ENCODE results near the gene TCFL5. TPM values are rescaled to one million over a fixed set of nuclear protein-coding genes. Genes with fewer than 3 reads are reported as not detected.
A peak's percentile ranks its signal among the peaks of the same experiment; 100 is the strongest.

Gene TCFL5
- total RNA-seq, 4 donors from 2014 or later = 5.2 to 8.4 (median 7.2) TPM

DNA sequence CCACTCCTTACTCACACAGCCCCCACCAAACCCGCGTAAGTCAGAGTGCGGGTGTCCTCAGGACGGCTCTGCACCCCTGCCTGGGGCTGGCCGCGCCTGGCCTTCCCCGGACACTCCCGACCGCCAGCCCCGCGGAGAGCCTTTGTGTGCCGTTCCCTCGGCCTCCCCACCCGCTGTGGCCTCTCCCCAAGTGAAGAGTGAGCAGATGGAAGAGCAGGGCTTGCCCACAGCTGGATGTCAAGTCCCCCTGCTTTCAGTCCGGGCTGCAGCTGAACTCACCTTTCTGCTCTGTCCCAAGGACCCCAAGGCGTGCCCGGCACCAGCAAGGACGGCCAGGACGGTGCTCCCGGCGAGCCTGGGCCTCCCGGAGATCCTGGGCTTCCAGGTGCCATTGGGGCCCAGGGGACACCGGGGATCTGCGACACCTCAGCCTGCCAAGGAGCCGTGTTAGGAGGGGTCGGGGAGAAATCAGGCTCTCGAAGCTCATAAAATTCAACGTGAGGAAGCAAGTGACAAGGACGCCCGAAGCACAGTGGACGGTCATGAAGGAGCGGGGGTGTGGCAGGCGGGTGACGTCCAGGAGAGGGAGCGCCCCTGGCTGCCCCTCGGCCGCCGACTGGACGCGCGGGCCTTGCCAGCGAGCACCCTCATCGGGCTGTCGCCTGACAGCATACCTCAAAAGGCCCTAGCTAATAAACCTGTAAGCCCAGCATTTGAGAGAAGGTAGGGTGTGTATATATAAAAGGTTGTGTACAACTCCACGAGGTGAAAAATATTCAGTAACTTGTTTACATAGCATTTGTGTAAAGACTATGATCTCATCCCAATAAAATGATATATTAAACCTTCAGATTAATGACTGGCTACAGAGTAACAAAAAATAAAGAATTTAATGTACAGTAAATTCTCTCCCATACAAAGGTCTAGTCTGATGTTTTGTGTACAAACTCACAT, 21.1 kb downstream of the TCFL5 start:
- DNase-seq = no peak

DNA sequence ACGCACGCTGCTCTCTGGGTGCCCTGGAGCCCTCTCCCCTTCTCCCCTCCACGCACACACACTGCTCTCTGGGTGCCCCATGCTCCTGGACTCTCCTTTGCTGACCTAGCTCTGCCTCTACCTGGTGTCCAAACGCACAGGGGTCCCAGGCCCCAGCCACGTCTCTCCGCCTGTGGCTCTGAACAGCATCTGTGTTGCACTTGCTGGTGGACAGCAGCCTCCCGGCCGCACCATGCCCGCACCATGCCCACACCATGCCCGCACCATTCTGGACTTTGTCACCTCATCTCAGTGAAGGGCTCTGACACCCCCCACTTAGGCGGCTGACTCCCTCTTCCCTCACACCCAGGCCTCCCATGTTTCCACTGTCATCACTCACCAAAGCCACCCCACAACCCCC, 21.8 kb downstream of the TCFL5 start:
- intact Hi-C loops (cut with DNase I) = no loop called here
- peaks cover 0 to 2% (median 0%) of the 10 kb centered on the region in 3 donors for H3K36me3 ChIP-seq
- 82 to 94% methylated on average over 7 to 11 of the region's 11 CpGs for WGBS, 2 donors

More for the DNA sequence above, 21.1 kb downstream of the TCFL5 start:
- Histone ChIP-seq H3K27ac (no peak overlapping the region), H3K9me3 (no peaks in the 10 kb centered on the region), H3K27me3 (peaks cover 0 to 22% (median 0%) of the 10 kb centered on the region in 4 donors), H3K4me3 (no peak overlapping the region), H3K4me1 (peaks cover 0 to 19% (median 0%) of the 10 kb centered on the region in 3 donors), H3K36me3 (peaks cover 0 to 9% (median 0%) of the 10 kb centered on the region in 3 donors)
- TF ChIP-seq, protein P1, sequence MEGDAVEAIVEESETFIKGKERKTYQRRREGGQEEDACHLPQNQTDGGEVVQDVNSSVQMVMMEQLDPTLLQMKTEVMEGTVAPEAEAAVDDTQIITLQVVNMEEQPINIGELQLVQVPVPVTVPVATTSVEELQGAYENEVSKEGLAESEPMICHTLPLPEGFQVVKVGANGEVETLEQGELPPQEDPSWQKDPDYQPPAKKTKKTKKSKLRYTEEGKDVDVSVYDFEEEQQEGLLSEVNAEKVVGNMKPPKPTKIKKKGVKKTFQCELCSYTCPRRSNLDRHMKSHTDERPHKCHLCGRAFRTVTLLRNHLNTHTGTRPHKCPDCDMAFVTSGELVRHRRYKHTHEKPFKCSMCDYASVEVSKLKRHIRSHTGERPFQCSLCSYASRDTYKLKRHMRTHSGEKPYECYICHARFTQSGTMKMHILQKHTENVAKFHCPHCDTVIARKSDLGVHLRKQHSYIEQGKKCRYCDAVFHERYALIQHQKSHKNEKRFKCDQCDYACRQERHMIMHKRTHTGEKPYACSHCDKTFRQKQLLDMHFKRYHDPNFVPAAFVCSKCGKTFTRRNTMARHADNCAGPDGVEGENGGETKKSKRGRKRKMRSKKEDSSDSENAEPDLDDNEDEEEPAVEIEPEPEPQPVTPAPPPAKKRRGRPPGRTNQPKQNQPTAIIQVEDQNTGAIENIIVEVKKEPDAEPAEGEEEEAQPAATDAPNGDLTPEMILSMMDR (IDR thresholded peaks at IDR 0.05) = no peak
- TF ChIP-seq POLR2A (IDR thresholded peaks at IDR 0.05) = no peak
- intact Hi-C loops (cut with DNase I) = no loop called here
- 83 to 90% methylated on average over 24 to 26 of the region's 45 CpGs for WGBS, 2 donors

DNA sequence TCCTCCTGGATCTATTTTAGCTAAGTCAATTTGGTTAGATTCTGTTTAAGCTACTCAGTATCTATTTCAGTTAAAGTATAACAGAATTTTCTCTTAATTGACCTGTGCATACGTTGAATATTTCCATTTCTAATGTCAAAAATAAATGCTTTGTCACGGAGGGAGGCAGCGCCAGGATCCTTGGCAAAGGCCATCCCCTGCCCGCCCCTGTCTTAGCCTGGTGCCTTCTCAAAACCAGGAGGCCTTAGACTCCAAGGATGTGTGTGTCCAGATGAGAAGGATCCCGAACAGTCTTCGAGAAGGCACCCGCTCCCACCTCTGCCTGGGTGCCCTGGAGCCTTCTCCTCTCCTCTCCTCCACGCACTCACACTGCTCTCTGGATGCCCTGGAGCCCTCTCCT, 22.4 kb downstream of the TCFL5 start:
- peaks cover 0 to 19% (median 0%) of the 10 kb centered on the region in 3 donors for H3K4me1 ChIP-seq
- no peak for TF ChIP-seq POLR2A (IDR thresholded peaks at IDR 0.05)
- TF ChIP-seq, protein P1 (IDR thresholded peaks at IDR 0.05) = no peak
- H3K9me3 ChIP-seq = no peaks in the 10 kb centered on the region
- H3K27ac ChIP-seq = no peak overlapping the region
- WGBS, 2 donors = 90 to 92% methylated on average over 8 of the region's 8 CpGs
- intact Hi-C loops (cut with DNase I) = no loop called here
- H3K36me3 ChIP-seq = no peaks in the 10 kb centered on the region
- no peak for DNase-seq
- H3K27me3 ChIP-seq = peaks cover 0 to 22% (median 0%) of the 10 kb centered on the region in 4 donors
- no peak overlapping the region for H3K4me3 ChIP-seq

More for the DNA sequence above, 21.8 kb downstream of the TCFL5 start:
- peaks cover 0 to 19% (median 0%) of the 10 kb centered on the region in 3 donors for H3K4me1 ChIP-seq
- peaks cover 0 to 22% (median 0%) of the 10 kb centered on the region in 4 donors for H3K27me3 ChIP-seq
- no peak for TF ChIP-seq POLR2A (IDR thresholded peaks at IDR 0.05)
- TF ChIP-seq, protein P1 (IDR thresholded peaks at IDR 0.05) = no peak
- no peak overlapping the region for H3K4me3 ChIP-seq
- H3K27ac ChIP-seq = no peak overlapping the region
- no peak for DNase-seq
- no peaks in the 10 kb centered on the region for H3K9me3 ChIP-seq

DNA sequence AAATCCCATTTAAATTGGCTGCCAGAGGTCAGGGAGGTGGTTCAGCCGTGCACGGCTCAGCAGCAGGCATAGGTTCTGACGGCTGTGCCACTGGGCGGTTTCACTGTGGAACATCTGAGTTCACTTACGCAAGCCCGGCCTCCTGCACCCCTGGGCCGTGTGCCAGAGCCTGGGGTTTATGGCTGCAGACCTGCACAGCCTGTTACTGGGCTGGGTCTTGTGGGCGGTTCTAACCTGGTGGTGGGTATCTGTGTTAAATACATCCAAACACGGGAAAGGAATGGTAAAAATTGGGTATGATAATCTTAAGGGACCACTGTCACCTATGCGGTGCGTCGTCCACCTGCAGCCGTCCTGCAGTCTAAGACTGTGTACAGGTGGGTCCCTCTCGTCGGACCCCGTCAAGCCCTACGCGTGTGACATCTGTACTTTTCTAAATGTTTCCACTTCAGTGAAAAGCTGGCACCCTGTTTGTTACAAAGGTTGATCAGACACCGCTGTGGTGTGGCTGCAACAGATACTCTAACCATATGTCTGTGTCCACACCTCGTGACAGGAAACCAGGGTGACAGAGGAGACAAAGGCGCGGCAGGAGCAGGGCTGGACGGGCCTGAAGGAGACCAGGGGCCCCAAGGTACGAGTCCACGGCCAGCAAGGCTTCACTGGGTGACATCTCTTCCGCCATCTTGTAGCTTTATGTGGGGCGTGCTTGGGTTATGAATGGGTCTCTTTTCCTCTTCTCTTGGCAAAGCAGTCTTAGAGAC, 23.3 kb downstream of the TCFL5 start:
- peak overlapping the region in 1 of 4 donors; percentile 25 for H3K27ac ChIP-seq
- TF ChIP-seq POLR2A (IDR thresholded peaks at IDR 0.05) = no peak
- TF ChIP-seq, protein P1 (IDR thresholded peaks at IDR 0.05) = no peak
- no peaks in the 10 kb centered on the region for H3K36me3 ChIP-seq
- DNase-seq = no peak
- peaks cover 0 to 19% (median 0%) of the 10 kb centered on the region in 3 donors for H3K4me1 ChIP-seq
- intact Hi-C loops (cut with DNase I) = no loop called here
- 63 to 73% methylated on average over 18 to 25 of the region's 27 CpGs for WGBS, 2 donors
- H3K4me3 ChIP-seq = no peak overlapping the region
- H3K9me3 ChIP-seq = no peaks in the 10 kb centered on the region
- peaks cover 0 to 22% (median 0%) of the 10 kb centered on the region in 4 donors for H3K27me3 ChIP-seq

Data from esophagus squamous epithelium (tissue), 5 donors.